ENCODE measurements around the gene DKK1. TPM values are rescaled to one million over a fixed set of nuclear protein-coding genes. Genes with fewer than 3 reads are reported as not detected.
A peak's percentile ranks its signal among the peaks of the same experiment; 100 is the strongest.

The DKK1 gene
- total and polyA plus RNA-seq, 2 of the 4 experiments (the other 2 are of a cell fraction): 97.6 to 116 TPM

DNA sequence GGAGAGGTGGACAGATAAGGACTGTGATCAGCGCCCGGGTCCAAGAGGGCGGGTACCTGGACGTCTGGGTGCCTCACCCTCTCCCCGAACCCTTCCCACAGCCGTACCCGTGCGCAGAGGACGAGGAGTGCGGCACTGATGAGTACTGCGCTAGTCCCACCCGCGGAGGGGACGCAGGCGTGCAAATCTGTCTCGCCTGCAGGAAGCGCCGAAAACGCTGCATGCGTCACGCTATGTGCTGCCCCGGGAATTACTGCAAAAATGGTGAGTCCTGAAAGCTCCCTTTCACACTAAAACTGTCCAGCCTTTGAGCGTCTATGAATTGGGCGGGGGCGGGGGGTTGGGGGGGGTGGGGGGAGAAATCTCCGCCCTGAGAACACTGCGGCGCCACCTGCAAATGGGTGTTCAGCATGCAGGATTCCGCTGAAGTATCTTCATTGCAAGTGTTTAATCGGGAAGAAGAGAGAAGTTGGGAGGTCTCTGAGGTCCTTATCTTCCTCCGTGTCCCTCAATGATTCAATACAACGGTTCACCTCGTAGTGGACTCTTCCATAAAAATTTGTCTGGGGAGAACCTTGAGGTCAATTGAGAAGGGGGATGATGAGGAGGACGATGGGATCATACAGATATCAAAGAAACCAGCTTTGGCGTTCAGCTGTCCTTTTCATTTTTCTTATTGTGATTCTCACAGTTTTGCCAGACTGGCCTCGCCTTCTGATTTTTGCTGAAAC lies 906 bp downstream of the DKK1 start:
- H3K4me1 ChIP-seq (ENCODE audit: control insufficient read depth, insufficient read depth, low read length): peaks cover 4% of the 10 kb centered on the region; the same call in 1 of the 2 replicates
- H2AK5ac ChIP-seq (ENCODE audit: low read depth, low read length): peak overlapping the region; percentile 67
- peak overlapping the region; percentile 77 to 96 for H4K8ac ChIP-seq (ENCODE audit: low read depth in 2 of 2, low read length in 2 of 2)
- peak overlapping the region; percentile 71 for H3K27ac ChIP-seq (ENCODE audit: insufficient read depth, low read length)
- POLR2A ChIA-PET (ENCODE audit: unreplicated experiment): interaction anchor here (0.6 to 1.2 kb wide), 2 partner anchors 174 to 252 kb away, joined by 4 to 9 read pairs; no protein-coding TSS in a partner anchor
- H3K9me3 ChIP-seq (ENCODE audit: control insufficient read depth, insufficient read depth, low read length): no peaks in the 10 kb centered on the region
- H2BK120ac ChIP-seq (ENCODE audit: low read depth, low read length): peak overlapping the region; percentile 97
- 0% methylated on average over 15 of the region's 36 CpGs; no CpG with 5 or more reads in 1 of the 2 experiments for WGBS, 2 experiments (ENCODE audit: extremely low coverage in 2 of 2, insufficient read length in 1 of 2)
- H3K9me1 ChIP-seq (ENCODE audit: insufficient read depth, low read length): peaks cover 5% of the 10 kb centered on the region; the same call in 1 of the 2 replicates
- peak overlapping the region; percentile 83 for H3K9ac ChIP-seq (ENCODE audit: low read depth, low read length)
- peaks cover 6% of the 10 kb centered on the region; the same call in 1 of the 2 replicates for H3K36me3 ChIP-seq (ENCODE audit: control insufficient read depth, insufficient read depth, low read length)
- H3K4ac ChIP-seq (ENCODE audit: low read depth, low read length): peak overlapping the region; percentile 98
- CTCF ChIA-PET: interaction anchor here (0.6 to 2.2 kb wide), 7 partner anchors 15 to 252 kb away, joined by 3 to 13 read pairs (median 3); no protein-coding TSS in a partner anchor
- H4K20me1 ChIP-seq (ENCODE audit: insufficient read depth, low read length): no peaks in the 10 kb centered on the region
- peak overlapping the region; percentile 97 for H3K23ac ChIP-seq (ENCODE audit: low read depth, low read length)
- H4K91ac ChIP-seq (ENCODE audit: insufficient read depth, low read depth, low read length): peak overlapping the region; percentile 92
- H2BK15ac ChIP-seq (ENCODE audit: low read depth, low read length): peak overlapping the region; percentile 93
- H3K14ac ChIP-seq (replicated peaks; ENCODE audit: low read depth, low read length): peak overlapping the region; percentile 99
- H3K79me1 ChIP-seq (ENCODE audit: low read depth in 1 of 2, low read length in 2 of 2): peaks cover 0 to 34% of the 10 kb centered on the region in 2 experiments; a peak in 2 of 4 replicates
- H2BK20ac ChIP-seq (ENCODE audit: low read depth, low read length): peak overlapping the region; percentile 97
- intact Hi-C loops (cut with micrococcal nuclease): loop anchor here (1.0 to 5.0 kb wide), 3 partner anchors 127 to 252 kb away; no protein-coding TSS in a partner anchor
- peak overlapping the region; percentile 80 for H4K5ac ChIP-seq (ENCODE audit: low read depth, low read length)
- H3K56ac ChIP-seq (ENCODE audit: extremely low read depth, insufficient read depth, low read length): peak overlapping the region; percentile 93
- DNase-seq (peak; percentile 41), ATAC-seq (ENCODE audit: low read depth) (peak; percentile 4)
- peak overlapping the region; percentile 87 for H3K4me2 ChIP-seq (ENCODE audit: low read depth, low read length)
- peak overlapping the region; percentile 81 for H3K4me3 ChIP-seq (ENCODE audit: insufficient read depth, low read depth, low read length)
- peak overlapping the region; percentile 86 for H2AK9ac ChIP-seq (replicated peaks; ENCODE audit: low read depth, low read length, poor library complexity)
- H3K18ac ChIP-seq (ENCODE audit: low read depth, low read length): peak overlapping the region; percentile 97; the same call in 1 of the 2 replicates
- BruUV-seq (replicated peaks): no TSS peak
- in situ Hi-C loops (cut with MboI; ENCODE audit: low sequenced_read_pairs): loop anchor here (5.0 kb wide), 2 partner anchors 172 to 252 kb away; no protein-coding TSS in a partner anchor
- H2AFZ ChIP-seq (replicated peaks; ENCODE audit: low read length, poor library complexity): peak overlapping the region; percentile 89
- peak overlapping the region; percentile 99 for H2BK5ac ChIP-seq (ENCODE audit: low read depth, low read length, poor library complexity, severe bottlenecking)
- dilution Hi-C loops (cut with HindIII; ENCODE audit: low sequenced_read_pairs, unreplicated experiment): no loop called here
- TF ChIP-seq RAD21 (IDR thresholded peaks at IDR 0.05; ENCODE audit: low read length) (no peak), MXI1 (IDR thresholded peaks at IDR 0.05; ENCODE audit: borderline replicate concordance, low read depth, low read length) (peak; percentile 27; the same call in 1 of the 2 replicates)
- no peaks in the 10 kb centered on the region for H3K27me3 ChIP-seq (ENCODE audit: control insufficient read depth, insufficient read depth, low read length)

Data from IMR-90 (cell line).